ENCODE data around the gene TMEM272. TPM values are rescaled to one million over a fixed set of nuclear protein-coding genes. Genes with fewer than 3 reads are reported as not detected.
A peak's percentile ranks its signal among the peaks of the same experiment; 100 is the strongest.

The TMEM272 gene
- total and polyA plus RNA-seq, 7 donors, result 0.17 to 0.49 (median 0.27) TPM; not detected in 1

DNA sequence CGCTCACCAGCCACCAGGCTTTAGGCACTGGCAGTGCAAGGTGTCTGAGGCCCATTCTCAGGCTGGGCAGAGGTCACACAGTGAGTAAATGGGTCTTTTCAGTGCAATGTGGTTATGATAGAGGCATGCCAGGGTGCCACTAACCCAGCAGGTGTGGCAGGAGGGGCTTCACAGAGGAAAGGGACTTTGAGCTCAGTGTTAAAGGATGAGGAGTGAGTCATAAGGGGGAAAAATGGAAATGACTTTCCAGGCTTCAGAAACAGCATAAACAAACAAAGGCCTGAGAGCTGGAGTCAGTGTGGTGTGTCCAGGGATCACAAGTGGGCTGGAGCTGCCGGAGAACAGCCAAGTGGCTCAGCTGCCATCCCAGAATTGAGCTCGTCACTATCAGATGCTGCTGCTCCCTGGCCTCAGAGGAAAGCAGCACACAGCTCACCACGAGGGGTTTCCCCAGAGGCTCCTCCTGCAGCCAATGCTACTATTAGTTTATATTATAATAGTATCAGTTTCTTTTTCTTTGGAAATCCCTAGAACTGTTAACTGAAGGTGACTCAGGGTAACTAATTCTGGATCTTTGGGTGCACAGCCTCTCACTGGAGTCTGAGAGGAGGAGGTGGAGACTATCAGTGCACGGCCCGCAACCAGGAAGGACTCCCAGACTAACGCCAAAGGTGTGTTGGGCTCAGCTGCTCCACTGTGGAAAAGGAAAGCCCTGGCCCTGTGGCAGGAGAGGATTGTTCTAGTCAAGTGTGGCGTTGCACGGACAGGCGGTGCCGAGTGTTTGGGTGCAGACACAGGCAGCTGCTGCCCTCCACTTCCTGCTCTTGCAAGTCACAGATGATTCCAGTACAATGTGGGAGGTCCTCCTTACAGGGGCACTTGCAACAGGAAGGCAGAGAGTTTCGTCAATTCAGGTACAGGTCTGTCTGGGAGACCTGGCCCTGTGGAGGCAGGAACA is 80.5 kb downstream of the TMEM272 start:
- peaks cover 0 to 5% of the 10 kb centered on the region in 2 donors for H3K36me3 ChIP-seq (ENCODE audit: insufficient read depth in 1 of 2, low read depth in 1 of 2)
- H3K9me3 ChIP-seq, result no peaks in the 10 kb centered on the region
- peak; percentile 54 to 75 (median 74) for ATAC-seq
- DNase-seq, result peak; percentile 74 to 84
- intact Hi-C loops (cut with DNase I), result no loop called here
- H3K4me3 ChIP-seq, result no peak overlapping the region
- no peaks in the 10 kb centered on the region for H3K4me1 ChIP-seq
- no peaks in the 10 kb centered on the region for H3K27me3 ChIP-seq (ENCODE audit: insufficient read depth in 3 of 3, low read length in 2 of 3)
- 41 to 57% (median 44%) methylated on average over 12 of the region's 12 CpGs for whole genome bisulfite sequencing, 3 donors
- H3K27ac ChIP-seq, result peak overlapping the region; percentile 10
- TF ChIP-seq, protein P1, sequence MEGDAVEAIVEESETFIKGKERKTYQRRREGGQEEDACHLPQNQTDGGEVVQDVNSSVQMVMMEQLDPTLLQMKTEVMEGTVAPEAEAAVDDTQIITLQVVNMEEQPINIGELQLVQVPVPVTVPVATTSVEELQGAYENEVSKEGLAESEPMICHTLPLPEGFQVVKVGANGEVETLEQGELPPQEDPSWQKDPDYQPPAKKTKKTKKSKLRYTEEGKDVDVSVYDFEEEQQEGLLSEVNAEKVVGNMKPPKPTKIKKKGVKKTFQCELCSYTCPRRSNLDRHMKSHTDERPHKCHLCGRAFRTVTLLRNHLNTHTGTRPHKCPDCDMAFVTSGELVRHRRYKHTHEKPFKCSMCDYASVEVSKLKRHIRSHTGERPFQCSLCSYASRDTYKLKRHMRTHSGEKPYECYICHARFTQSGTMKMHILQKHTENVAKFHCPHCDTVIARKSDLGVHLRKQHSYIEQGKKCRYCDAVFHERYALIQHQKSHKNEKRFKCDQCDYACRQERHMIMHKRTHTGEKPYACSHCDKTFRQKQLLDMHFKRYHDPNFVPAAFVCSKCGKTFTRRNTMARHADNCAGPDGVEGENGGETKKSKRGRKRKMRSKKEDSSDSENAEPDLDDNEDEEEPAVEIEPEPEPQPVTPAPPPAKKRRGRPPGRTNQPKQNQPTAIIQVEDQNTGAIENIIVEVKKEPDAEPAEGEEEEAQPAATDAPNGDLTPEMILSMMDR (IDR thresholded peaks at IDR 0.05), result no peak

DNA sequence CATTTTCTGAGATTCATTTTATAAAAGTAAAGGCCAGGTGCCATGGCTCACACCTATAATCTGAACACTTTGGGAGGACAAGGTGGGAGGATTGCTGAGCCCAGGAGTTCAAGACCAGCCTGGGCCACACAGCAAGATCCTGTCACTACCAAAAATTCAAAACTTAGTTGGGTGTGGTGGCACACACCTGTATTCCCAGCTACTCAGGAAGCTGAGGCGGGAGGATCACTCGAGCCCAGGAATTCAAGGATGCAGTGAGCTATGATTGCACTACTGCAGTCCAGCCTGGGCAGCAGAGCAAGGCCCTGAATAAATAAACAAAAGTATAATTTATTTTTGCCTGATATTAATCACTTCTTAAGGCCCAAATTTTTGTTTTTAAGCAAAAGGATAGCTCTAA is 81.5 kb downstream of the TMEM272 start:
- intact Hi-C loops (cut with DNase I), result no loop called here
- no peaks in the 10 kb centered on the region for H3K4me1 ChIP-seq
- H3K27me3 ChIP-seq (ENCODE audit: insufficient read depth in 3 of 3, low read length in 2 of 3), result no peaks in the 10 kb centered on the region
- DNase-seq (no peak), ATAC-seq (no peak)
- 85 to 87% (median 87%) methylated on average over 2 of the region's 2 CpGs for WGBS, 3 donors
- TF ChIP-seq, protein P1 (IDR thresholded peaks at IDR 0.05), result no peak
- no peaks in the 10 kb centered on the region for H3K9me3 ChIP-seq
- no peak overlapping the region for H3K4me3 ChIP-seq
- peaks cover 0 to 5% of the 10 kb centered on the region in 2 donors for H3K36me3 ChIP-seq (ENCODE audit: insufficient read depth in 1 of 2, low read depth in 1 of 2)
- H3K27ac ChIP-seq, result no peak overlapping the region

Other genes with a start within 250 kb of the TMEM272 start
- 10 to 100 TPM in 1 of 4 donors, 1 to 10 TPM in 3; 4.1 to 10.1 (median 6.9) TPM for gene DHRS12, start 41.0 kb downstream of the TMEM272 start, total RNA-seq
- 1 to 10 TPM; 3.4 to 4.9 (median 3.4) TPM for gene DHRS12, start 41.0 kb downstream of the TMEM272 start, polyA plus RNA-seq
- gene CCDC70, start 16.8 kb upstream of the TMEM272 start, total RNA-seq, result not detected
- gene CCDC70, start 16.8 kb upstream of the TMEM272 start, polyA plus RNA-seq, result not detected
- 1 to 10 TPM; 1.3 to 3.5 (median 2.1) TPM for gene ATP7B, start 166.3 kb upstream of the TMEM272 start, total RNA-seq
- gene ATP7B, start 166.3 kb upstream of the TMEM272 start, polyA plus RNA-seq, result 1 to 10 TPM in 1 of 3 donors, under 1 TPM in 2; 0.72 to 1.1 (median 0.90) TPM
- 10 to 100 TPM; 11.4 to 17.9 (median 16.0) TPM for gene ALG11, start 167.2 kb upstream of the TMEM272 start, total RNA-seq
- 10 to 100 TPM in 1 of 3 donors, 1 to 10 TPM in 2; 2.6 to 17.0 (median 4.2) TPM for gene ALG11, start 167.2 kb upstream of the TMEM272 start, polyA plus RNA-seq
- gene UTP14C, start 179.5 kb upstream of the TMEM272 start, total RNA-seq, result 10 to 100 TPM in 1 of 4 donors, 1 to 10 TPM in 3; 7.8 to 10.1 (median 9.1) TPM
- gene UTP14C, start 179.5 kb upstream of the TMEM272 start, polyA plus RNA-seq, result 10 to 100 TPM in 1 of 3 donors, 1 to 10 TPM in 2; 5.0 to 10.9 (median 7.7) TPM

Data from psoas muscle (tissue), 8 donors.